Measurements from ENCODE around the gene KIAA1958. TPM values are rescaled to one million over a fixed set of nuclear protein-coding genes. Genes with fewer than 3 reads are reported as not detected.

Gene KIAA1958
- total RNA-seq, 4 donors from 2014 or later: 2.7 to 5.7 (median 5.2) TPM

GRCh38 chr9:112694706-112695555 is 208.3 kb downstream of the KIAA1958 start:
- DNase-seq: no peak
- TF ChIP-seq CTCF (IDR thresholded peaks at IDR 0.05): no peak
- no peak for TF ChIP-seq POLR2A (IDR thresholded peaks at IDR 0.05)
- peaks cover 5 to 72% (median 26%) of the 10 kb centered on the region in 3 donors for H3K36me3 ChIP-seq
- no peaks in the 10 kb centered on the region for H3K27me3 ChIP-seq
- H3K4me3 ChIP-seq: no peak overlapping the region
- peak overlapping the region in 1 of 4 donors; percentile 17 for H3K27ac ChIP-seq
- WGBS, 2 donors: 67 to 80% methylated on average over 4 of the region's 4 CpGs
- H3K9me3 ChIP-seq: no peaks in the 10 kb centered on the region
- intact Hi-C loops (cut with DNase I): no loop called here
- H3K4me1 ChIP-seq: peaks cover 0 to 19% (median 3%) of the 10 kb centered on the region in 3 donors

GRCh38 chr9:112696461-112696860 is 209.8 kb downstream of the KIAA1958 start:
- intact Hi-C loops (cut with DNase I): no loop called here
- no peak for TF ChIP-seq POLR2A (IDR thresholded peaks at IDR 0.05)
- TF ChIP-seq CTCF (IDR thresholded peaks at IDR 0.05): no peak

DNA sequence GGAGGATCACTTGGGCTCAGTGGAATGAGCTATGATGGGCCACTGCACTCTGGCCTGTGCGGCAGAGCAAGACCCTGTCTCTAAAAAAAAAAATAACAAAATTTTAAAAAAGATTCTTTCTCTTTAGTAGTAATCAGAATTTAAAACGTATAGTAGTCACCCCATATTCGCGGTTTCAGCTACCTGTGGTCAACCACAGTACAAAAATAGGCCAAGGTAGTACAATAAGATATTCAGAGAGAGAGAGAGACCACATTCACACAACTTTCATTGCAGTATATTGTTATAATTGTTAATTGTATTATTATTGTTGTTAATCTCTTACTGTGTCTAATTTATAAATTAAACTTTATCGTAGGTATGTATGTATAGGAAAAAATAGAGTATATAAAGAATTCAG is 212.6 kb downstream of the KIAA1958 start:
- no peaks in the 10 kb centered on the region for H3K27me3 ChIP-seq
- 80 to 89% methylated on average over 5 of the region's 5 CpGs for WGBS, 2 donors
- DNase-seq: no peak
- intact Hi-C loops (cut with DNase I): no loop called here
- H3K4me1 ChIP-seq: peaks cover 0 to 12% (median 3%) of the 10 kb centered on the region in 3 donors
- no peaks in the 10 kb centered on the region for H3K9me3 ChIP-seq
- no peak overlapping the region for H3K4me3 ChIP-seq
- peaks cover 0 to 47% (median 8%) of the 10 kb centered on the region in 3 donors for H3K36me3 ChIP-seq
- no peak overlapping the region for H3K27ac ChIP-seq
- TF ChIP-seq POLR2A (IDR thresholded peaks at IDR 0.05) (no peak), CTCF (IDR thresholded peaks at IDR 0.05) (no peak)

More at GRCh38 chr9:112696461-112696860, 209.8 kb downstream of the KIAA1958 start:
- H3K27ac ChIP-seq: no peak overlapping the region
- 86 to 100% methylated on average over 3 to 4 of the region's 5 CpGs for WGBS, 2 donors
- H3K36me3 ChIP-seq: peaks cover 5 to 69% (median 13%) of the 10 kb centered on the region in 3 donors
- H3K9me3 ChIP-seq: no peaks in the 10 kb centered on the region
- no peaks in the 10 kb centered on the region for H3K27me3 ChIP-seq
- H3K4me3 ChIP-seq: no peak overlapping the region
- no peak for DNase-seq
- H3K4me1 ChIP-seq: peaks cover 0 to 19% (median 3%) of the 10 kb centered on the region in 3 donors

GRCh38 chr9:112700085-112700484 is 213.5 kb downstream of the KIAA1958 start:
- no peaks in the 10 kb centered on the region for H3K9me3 ChIP-seq
- intact Hi-C loops (cut with DNase I): no loop called here
- no peak for DNase-seq

More at GRCh38 chr9:112700085-112700484, 213.5 kb downstream of the KIAA1958 start:
- no peak overlapping the region for H3K27ac ChIP-seq
- TF ChIP-seq POLR2A (IDR thresholded peaks at IDR 0.05) (no peak), CTCF (IDR thresholded peaks at IDR 0.05) (no peak)
- no peak overlapping the region for H3K4me3 ChIP-seq
- H3K36me3 ChIP-seq: peaks cover 0 to 52% (median 8%) of the 10 kb centered on the region in 3 donors
- H3K27me3 ChIP-seq: no peaks in the 10 kb centered on the region
- H3K4me1 ChIP-seq: peaks cover 0 to 4% (median 0%) of the 10 kb centered on the region in 3 donors

Measured in esophagus squamous epithelium (tissue), 5 donors.